NCI-H2171 (cell line): Measurements from ENCODE around the gene PHC2.
A peak's percentile ranks its signal among the peaks of the same experiment; 100 is the strongest.

Source experiments
- DNase-seq: peaks from one replicate; lab custom pipeline; 2025; lab: John Stamatoyannopoulos, UW

Gene PHC2

DNA sequence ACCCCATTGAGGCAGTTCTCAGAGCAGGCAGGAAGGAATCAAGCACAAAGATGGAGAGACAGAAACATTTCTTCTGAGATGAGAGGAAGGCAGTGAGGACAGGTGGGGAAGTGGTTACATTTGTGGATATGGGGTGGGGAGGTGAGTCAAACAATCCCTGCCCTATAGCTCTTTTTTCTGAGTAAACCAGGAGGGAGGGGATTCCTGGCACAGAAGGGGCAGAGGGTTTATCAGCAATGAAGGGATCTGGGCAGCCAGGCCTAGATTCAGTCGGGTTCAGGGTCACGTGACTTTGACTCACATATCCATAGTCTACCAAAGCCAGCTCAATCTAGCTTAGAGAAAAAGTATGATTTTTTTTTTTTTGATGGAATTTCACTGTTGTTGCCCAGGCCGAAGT lies 15.7 kb upstream of the PHC2 start:
- no peak for DNase-seq

DNA sequence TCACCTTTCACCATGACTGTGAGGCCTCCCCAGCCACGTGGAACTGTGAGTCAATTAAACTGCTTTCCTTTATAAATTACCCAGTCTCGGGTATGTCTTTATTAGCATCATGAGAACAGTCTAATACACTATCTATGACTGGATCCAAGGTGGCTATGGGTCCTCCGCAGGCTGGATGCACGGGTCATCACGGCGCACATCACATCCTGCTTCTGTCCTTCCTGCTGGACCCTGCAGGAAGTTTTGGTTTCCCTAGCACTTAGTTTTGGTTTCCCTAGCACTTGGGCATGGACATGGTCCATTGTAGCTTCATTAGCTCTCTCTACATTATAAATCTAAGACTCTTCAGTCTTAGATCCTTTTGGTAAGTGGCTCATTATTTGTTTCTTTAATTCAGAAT lies 14.2 kb upstream of the PHC2 start:
- DNase-seq: no peak

DNA sequence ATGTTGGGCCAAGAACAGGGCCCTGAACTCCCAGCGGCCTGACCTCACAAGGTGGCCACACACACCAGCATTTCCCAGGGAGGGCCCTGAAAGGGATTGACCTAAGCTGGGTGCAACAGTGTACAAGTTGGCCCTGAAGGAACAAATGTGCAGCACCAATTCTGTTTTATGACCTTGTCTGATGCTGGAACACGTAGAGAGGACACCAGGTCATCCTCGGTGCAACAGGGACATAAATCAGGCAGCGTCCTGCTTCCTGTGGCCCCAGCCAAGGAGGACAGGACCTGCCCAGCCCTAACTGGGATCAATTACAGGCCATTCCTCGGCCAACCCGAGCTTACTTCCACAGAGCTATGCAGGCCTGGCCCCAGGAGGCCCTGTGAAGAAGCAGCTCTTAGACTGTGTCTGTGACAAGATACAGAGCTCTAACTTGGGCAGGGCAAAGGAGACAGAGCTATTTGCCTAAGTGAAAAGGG lies 12.8 kb upstream of the PHC2 start:
- DNase-seq: no peak

DNA sequence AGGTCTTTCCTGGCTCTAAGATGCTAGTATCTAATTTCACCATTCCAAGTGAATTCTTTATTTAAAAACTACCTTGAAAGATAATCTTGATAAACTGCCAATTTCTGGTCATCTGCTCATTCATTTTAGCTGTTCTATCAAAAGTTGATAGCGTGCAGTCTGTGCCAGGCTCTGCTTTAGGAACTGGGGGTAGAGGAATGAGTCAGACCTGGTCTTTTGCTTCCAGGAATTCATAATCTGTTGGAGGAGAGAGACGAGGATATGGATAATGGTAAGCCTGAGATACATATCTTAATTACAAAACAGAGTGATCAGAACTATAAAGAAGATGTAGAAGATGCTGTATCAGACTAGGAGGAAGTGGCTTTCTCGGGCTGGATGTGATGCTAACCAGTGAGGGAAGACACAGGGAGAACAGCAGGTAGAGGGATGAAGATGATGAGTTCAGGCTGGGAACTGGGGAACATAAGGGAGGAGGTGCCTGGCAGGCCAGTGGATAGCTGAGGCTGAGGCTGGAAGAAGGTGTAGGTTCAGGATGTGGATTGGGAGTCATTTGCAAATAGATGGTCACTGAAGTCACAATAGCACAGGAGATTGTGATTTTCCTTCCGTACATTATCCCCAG lies 12.3 kb upstream of the PHC2 start:
- DNase-seq: no peak

DNA sequence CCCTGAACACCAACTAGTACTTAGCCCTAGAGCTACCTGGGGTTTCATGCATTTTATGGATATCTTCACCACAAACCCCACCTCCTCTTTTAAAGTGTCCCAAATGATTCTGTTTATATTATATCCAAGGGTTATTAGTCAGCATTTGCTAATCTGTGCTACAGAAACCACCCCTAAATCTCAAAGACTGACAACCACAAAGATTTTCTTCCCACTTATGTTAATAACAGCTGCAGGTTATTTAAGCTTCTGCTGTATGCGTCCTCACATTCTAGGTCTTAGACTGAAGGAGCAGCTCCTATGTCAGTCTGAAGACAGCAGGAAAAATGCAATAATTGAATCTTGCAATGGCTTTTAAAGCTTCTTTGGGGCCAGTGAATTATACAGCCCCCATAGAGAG lies 11.2 kb upstream of the PHC2 start:
- DNase-seq: no peak

DNA sequence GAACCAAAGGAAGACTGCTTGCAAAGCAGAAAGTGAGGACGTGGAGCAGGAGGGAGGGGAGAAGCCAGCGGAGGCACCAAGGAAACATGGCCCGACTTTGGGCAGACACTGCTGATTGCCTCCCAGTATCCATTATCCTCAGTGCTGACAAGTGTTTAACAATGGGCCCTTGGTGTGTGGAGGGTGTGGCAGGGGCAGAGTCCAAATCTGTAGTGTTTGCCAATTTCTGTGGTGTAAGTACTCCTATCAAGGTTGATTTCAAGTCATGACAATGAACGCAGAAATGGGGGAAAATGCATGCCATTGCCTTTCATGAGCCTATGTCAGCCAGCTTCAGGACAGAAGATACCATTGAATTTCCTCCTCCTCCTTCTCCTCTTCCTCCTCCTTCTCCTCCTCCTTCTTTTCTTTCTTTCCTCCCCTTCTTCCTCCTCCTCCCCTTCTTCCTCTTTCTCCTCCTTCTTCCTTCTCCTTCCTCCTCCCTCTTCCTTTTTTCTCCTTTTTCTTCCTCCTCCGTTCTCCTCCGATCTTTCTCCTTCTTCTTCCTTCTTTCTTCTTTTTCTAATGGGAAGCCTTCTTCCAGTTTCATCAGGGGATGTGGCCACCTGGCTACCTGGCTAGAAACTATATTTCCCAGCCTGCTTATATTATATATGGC lies 10.3 kb upstream of the PHC2 start:
- no peak for DNase-seq

DNA sequence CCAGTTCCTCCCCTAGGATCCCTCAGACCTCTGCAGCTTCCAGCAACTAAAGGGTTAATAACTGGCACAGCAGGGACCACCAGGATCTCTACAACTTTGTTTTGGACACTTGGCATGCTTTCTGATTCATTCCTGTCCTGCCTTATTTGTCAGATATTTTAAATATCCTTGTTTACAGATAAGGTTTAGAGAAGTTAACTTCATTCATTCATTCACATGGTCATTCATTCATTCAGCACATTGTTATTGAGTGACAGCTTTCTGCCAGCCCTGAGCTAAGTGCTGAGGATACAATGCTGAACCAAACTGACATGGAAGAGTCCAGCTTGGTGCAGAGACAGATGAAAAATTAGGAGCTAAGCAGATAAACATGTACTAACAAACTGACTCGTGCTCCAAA lies 8.8 kb upstream of the PHC2 start:
- no peak for DNase-seq

DNA sequence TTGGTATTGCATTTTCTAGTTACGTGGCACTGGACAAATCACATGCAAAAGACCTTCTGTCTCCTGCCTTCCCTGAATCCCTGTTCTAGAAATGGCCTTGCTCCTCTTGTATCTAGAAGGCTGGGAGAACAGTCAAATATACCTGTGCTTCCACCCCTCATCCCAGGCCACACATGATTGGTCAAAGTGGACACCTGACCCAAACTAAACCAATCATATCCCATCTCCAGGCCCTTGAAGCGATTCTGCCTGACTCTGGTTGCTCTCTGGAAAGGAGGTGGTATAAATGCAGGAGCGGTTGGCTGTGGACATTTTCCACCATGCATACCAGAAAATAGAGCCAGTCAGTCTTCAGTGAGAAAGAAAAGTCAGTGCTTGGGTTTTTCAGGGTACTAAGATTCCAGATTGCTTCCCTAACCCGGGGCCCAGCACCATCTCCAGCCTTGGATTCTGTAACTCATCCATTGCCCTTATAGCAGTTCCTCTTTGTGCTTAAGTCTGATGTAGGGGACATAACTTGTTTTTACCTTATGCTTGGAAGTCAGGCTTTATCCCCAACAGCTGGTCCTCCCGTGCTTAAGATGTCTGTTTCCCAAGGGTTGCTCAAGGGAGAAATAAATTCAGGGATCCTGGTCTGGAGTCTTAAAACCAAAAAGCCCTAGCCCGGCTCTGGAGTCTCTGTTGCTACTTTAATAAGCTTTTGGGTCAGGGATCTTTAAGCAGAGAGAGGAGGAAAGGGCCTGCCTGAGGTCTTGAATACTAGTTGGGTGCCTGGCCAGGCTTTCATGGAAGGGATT lies 7.7 kb upstream of the PHC2 start:
- no peak for DNase-seq

DNA sequence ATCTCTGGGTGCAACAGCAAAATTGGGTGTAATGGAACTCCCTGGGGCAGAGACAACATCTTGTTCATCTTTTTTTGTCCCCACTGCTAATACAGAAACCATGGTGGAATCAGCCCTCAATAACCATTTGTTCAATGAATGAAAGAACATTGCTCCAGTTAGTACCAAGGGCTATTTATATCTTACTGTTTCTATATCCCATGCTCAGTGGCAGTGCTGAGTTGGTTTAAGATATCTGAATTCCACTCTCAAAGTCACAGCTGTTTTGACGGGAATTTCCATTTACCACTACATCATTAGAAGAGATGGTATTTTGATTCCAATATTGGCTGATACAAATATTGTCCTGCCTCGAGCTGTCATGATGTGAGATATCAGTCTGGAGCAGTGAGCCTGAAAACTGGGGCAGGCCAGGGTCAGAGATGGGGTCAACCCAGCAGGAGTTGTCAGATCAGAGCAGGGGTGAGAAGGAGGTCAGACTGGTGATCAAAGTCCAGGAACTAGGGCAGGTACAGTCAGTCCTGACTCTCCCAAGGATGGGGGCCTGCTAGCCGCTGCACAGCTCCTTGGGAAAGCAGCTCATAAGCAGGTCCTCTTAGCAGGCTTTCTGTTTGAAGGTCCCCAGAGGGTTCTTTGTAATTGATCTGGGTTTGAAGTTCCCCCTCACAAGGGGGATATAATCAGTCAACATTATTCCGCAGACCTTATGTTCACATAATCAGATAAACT lies 5.8 kb upstream of the PHC2 start:
- peak; percentile 90 for DNase-seq

DNA sequence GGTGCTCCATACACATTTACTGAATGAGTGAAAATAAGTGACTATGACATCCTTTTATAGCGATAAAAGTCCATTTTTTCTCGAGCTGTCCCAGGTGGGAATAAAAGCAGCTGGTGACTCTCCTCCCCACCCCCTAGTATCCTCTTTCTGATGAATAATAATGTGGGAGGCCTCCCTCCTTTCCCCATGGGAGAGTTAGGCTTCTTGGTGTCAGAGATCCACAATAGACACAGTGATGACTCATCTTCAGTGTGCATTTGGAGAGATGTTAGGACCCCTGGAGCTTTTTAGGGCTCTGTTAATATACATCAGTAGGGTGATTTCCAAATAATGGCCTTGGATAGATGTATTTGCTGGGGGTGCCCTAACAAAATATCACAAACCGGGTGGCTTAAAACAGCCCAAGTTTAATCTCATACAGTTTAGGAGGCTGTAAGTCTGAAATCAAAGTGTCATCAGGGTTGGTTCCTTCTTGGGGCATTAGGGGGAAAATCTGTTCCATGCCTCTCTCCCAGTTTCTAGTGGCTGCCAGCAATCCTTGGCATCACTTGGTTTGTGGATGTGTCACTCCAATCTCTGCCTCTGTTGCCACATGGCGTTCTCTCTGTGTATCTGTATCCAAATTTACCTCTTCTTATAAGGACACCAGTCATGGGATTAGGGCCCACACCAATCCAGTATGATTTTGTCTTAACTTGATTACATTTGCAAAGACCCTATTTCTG lies 4.4 kb upstream of the PHC2 start:
- peak; percentile 81 for DNase-seq

DNA sequence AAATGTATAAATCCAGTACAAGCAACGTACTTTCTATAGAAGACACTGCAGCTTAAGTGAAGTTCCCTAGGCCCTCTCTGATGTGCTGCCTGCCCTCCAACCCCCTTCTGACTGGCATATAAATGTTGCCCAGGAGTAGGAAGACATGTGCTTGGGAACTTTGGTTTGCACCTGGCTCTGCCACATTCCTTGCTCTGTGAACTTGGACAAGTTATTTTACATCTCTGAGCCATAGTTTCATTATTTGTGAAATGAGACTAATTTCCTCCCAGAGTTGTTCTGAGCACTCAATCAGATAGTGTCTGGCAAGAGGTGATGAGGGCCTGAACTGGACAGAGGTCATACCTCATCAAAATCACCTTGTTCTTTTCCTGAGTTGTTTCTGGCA lies 3.5 kb upstream of the PHC2 start:
- DNase-seq: no peak

DNA sequence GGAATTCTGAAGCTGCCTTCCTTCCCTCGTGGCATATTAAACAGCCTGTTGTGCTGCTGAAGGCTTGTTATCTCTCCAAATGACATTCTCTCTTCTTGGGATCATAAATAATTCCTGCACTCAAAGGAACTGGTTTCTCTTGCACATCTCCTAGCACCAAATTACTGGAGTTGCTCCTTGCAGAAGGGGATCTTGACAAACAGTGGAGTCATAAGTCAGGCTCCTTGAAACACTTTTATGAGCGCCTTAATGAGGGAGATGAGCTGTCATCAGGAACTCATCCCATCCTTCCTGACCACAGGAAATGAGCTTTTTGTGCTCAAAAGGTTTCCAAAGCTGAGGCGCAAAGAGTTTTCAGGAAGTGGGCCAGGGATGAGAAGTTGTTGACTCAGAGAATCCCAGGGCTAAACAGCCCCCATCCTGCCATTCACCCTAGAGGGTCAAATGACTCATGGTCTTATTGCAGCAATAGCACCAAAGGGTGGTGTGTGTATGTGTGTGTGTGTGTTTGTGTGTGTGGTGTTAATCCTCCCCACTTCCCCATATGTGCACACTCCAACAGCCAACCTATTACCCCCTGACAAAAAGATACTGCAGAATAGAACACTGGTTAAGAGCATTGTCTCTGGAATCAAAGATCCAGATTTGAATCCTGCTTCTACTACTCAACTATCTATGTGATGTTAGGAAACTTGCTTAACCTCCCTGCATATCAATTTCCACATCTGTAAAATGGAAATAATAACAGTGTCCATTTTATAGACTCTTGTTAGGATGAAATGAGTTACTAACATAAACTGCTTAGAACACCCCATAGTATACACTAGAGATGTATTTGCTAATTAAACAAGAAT lies 2.8 kb upstream of the PHC2 start:
- no peak for DNase-seq

DNA sequence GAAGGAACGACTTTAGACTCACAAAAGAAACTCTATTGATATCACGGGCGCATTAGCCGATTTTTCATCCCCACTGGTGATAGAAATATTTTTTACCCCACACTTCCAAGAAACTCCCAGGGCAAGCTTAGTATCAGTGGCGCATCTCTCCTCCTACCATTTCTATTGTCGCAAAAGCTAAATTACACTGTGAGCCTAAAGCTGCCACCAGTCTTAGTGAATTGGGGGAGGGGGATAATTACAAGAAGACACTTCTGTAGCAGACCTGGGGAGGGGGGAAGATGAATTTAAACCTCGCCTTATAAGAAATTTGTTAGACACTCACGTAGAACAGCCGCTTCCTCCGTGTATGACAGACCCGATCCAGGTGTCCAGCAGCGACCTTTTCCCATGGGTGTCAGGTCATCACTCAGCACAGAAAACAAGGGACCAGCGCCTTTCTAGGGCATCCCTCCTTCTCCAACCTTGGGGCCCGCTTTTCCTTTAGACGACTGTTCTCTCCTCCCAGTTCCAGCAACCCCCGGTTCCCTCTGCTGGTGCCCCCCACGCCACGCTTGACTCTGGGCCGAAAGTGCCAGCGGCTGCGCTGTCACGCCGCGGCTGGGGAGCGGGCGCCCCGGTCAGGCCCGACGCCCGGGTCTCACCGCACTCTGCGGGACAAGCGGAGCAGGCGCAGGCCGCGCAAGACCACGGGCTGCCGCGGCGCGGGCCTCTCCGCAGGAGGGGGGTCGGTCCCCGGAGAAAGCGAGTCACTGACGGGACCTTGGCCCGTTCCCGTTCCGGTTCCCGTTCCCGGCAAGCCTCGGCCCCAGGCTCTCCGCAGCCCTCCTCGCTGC lies 821 bp downstream of the PHC2 start:
- DNase-seq: no peak

DNA sequence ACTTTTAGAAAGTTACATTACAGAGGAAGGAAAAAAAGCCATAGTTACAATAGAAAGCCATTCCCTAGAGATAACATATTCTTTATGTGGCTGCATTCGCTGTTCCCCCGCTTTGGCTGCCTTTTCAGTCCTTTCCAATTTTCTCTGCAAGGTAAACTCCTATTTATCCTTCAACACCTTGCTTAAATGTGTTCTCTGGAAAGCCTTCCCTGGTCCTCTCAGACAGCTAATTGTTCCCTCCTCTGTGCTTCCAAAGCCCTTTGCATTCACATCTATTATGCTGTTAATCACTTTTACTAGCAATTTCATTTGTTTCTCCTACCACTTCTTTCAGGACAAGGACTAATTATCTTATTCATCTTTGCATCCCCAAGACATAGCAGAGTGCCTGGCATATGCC lies 1.6 kb downstream of the PHC2 start:
- DNase-seq: no peak

DNA sequence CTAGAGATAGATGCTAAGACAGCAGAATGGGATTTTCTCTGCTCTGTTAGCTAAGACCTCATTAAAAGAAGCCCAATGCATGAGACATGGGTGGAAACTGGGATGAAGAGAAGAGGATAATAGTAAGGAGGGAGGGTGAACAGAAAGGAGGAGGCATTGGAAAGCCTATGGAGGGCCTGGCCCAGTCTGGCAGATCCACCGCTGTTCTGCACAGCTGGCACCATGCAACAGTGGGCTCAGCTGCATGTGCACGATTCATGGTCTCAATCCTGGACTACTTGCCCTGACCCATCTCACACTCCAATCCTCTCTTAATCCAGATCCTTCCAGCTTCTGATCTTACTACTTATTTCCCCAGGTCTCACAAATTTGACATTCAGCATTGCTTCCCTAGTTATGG lies 2.2 kb downstream of the PHC2 start:
- DNase-seq: no peak

DNA sequence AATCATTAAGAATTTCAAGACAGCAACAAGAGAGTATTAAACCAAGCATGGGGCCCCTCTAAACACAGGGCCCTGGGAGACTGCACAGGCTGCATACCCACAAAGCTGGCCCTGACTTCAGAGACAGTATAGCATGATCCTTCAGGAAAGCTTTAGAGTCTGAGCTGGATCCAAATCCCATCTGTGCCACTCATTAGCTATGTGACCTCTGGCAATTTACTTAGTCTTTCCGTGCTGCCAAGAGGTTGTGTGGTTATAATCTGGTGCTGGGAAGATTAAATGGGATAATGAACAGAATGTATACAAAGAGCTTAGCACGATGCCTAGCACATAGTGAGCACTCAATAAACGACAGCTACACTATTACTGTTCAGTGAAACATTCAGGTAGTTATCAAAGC lies 4.0 kb downstream of the PHC2 start:
- no peak for DNase-seq

DNA sequence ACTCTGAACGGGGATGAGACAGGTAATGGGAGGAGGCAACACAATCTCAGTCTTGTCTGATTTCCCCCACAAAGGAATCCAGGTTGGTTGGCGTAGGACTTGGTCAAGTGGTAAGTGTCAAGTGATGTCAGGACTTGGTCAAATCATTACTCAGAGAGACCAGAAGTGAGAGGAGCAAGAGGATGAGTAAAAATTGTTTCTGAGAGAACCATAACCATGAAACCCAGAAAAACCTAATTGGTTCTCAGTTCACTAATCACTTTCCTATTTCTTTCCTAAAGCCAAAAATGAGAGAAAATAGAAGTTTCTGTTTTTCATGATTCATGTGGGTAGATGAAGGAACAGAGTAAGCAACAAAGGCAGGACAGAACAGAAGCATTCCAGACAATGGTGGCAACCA lies 5.0 kb downstream of the PHC2 start:
- no peak for DNase-seq

DNA sequence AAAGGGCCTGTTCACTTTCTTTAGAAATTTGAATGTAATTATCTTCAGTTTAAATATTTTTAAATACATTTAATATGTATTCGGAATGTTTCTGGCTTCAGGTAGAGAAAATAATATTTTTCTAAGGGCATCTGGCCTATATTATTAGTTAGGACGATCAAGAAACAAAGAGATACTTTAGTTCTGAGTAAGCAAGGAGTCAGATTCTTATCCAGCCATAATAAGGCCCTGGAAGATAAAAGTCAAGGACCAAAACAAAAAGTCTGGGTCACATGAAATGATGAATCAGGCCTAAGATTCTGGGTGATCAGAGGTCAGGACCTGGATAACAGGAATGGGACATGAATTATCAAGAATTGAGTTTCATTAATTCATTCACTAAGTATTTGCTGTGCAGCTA lies 6.3 kb downstream of the PHC2 start:
- no peak for DNase-seq

DNA sequence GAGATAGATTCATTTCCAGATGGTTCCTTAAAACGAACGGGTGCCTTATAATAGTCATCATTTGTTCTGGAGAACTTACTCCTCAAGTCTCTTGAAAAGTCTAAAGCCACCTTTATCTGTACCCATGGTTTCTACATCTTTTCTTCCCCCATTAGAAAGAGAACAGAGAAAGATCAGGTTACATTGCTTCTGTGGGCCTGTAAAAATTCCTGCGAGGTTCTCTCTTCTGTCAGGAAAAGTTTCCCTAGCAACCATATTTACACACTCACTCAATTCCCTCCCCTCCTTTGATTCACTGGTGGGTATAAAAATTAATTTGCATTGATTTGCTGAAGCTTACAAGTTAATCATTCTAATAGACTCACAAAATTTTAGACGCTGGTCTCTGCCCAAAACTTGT lies 6.7 kb downstream of the PHC2 start:
- no peak for DNase-seq
